Measurements from ENCODE around the gene DRD4.
"Not testable (repeated sequence)": the region's sequence is repeated elsewhere in the genome, so short reads cannot be mapped to it uniquely, and the experiment has no call there.

The DRD4 gene

DNA sequence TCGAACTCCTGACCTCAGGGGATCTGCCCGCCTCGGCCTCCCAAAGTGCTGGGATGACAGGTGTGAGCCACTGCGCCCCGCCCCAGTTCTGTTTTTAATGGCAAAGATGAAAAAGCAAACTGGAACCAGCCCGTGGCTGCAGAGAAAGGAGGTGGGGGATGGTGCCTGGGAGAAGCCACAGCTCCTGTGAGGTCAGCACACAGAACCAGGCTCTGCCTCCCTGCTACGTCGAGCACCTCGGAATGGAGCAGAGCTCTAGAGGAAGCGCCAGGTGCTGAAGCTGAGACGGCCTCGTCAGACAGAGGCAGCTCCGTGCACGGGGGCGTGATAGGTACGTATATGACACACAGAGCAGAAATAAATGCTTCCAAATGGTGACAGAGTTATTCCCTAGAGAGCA, 8.5 kb downstream of the DRD4 start:
- no peak for DNase-seq

DNA sequence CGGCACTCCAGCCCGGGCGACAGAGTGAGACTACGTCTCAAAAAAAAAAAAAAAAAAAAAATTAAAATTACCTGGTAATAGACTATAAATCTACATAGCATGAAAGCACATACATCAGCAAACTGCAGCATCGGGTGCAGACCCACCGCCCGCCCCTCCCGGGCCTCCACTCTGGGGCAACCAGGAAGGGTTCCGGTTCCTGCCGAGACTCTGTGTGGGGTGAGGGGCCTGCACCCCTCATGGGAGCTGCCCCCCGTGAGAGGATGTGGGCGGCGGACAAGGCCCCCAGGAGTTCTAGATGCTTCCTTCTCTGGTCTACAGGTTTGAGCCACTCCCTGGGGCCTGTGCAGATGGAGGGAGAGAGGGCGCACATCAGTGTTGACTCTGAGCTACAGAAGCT, 9.1 kb downstream of the DRD4 start:
- DNase-seq, result no peak

DNA sequence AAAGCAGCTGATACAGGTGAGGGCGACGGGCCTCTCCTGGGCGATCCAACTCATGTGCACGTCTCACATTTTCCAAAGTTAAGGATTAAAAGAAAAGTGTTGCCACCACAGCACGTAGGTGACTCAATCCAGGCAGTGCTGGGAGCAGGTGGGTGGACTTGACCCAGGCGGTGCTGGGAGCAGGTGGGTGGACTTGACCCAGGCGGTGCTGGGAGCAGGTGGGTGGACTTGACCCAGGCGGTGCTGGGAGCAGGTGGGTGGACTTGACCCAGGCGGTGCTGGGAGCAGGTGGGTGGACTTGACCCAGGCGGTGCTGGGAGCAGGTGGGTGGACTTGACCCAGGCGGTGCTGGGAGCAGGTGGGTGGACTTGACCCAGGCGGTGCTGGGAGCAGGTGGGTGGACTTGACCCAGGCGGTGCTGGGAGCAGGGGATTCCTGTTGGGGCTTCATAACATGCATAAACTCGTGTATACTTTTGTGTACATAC, 10.6 kb downstream of the DRD4 start:
- DNase-seq, result not testable (repeated sequence)

GRCh38 chr11:650482-650881, 13.4 kb downstream of the DRD4 start:
- no peak for DNase-seq

GRCh38 chr11:653136-653535, 16.1 kb downstream of the DRD4 start:
- DNase-seq, result not testable (repeated sequence)

DNA sequence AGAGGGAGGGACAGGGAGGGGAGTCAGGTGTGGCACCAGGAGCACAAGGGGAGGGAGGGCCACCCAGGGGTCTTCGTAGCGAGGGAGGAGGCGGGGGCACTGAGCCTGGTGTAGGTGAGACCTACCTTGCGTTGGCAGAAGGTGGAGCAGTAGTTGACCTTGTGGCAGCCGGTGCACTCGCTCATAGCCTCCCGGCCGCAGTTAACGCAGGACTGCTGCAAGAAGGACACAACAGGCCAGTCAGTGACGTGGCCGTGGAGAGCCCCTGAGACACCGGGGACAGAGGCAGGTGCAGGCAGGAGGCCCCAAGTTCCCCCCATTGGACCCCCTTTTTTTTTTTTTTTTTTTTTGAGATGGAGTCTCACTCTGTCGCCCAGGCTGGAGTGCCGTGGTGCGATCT, 16.8 kb downstream of the DRD4 start:
- no peak for DNase-seq

DNA sequence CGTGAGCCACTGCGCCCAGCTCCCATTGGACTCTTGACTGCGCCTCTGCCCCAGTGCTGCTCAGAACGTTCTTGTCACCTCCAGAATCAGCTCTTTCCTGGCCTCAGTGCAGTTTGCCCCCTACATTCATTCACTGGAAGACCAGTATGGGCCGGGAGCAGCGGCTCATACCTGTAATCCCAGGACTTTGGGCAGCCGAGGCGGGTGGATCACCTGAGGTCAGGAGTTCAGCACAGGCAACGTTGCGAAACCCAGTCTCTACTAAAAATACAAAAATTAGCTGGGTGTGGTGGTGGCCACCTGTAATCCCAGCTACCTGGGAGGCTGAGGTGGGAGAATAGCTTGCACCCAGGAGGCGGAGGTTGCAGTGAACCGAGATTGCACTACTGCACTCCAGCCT, 17.4 kb downstream of the DRD4 start:
- not testable (repeated sequence) for DNase-seq

DNA sequence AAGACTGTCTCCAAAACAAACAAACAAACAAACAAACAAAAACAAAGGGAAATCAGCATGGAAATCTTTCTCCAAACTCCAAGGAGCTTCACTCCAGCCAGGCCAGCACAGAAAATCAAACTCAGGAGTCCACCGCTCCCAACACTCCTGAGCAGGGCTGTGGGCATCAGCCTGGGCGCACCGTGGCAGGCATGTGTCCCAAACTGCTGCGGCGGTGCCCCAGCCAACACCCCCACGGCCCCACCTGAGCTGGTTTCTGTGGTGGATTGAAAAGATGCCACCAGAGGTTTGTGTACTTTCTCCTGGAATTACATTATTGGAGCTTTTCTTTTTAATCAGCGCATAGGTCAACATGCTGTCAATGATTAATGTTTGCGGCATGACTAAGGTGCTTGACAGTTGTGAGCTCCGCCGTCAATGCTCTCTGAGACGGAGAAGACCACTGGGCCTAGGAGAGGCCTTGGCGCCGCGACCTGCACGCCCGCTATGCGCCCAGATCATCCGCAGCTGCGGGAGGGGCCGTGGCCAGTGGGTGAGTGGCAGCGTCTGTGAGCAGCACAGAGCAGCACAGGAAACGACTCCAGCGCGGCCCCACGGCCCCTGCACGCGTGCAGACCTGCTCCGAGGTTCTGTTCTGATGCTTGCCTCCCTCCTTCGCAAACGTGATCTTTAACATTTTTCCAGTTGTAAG, 18.1 kb downstream of the DRD4 start:
- no peak for DNase-seq

GRCh38 chr11:656426-656825, 19.4 kb downstream of the DRD4 start:
- DNase-seq, result no peak

DNA sequence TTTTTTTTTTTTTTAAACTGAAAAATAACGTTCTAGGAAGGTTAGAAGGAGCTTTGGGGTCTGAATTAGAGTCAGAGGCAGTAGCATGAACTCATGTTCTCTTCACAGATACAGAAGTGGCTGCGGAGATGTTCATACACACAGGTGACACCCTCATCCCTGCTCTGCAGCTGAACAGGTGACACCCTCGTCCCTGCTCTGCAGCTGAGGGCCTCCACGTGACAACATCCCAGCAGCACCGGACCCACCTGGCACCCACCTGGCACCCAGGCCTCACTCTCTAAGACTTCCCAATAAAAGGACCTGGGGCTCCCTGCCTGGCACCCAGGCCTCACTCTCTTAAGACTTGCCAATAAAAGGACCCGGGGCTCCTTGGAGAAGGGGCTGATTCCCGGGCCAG, 19.8 kb downstream of the DRD4 start:
- no peak for DNase-seq

- DNase-seq, result no peak
Observed at GRCh38 chr11:657691-658126, 20.6 kb downstream of the DRD4 start.

- no peak for DNase-seq
Observed at GRCh38 chr11:659532-660085, 22.5 kb downstream of the DRD4 start.

- no peak for DNase-seq
Observed at GRCh38 chr11:660281-660680, 23.2 kb downstream of the DRD4 start.

- DNase-seq, result no peak
Observed at GRCh38 chr11:660681-661444, 23.8 kb downstream of the DRD4 start.

DNA sequence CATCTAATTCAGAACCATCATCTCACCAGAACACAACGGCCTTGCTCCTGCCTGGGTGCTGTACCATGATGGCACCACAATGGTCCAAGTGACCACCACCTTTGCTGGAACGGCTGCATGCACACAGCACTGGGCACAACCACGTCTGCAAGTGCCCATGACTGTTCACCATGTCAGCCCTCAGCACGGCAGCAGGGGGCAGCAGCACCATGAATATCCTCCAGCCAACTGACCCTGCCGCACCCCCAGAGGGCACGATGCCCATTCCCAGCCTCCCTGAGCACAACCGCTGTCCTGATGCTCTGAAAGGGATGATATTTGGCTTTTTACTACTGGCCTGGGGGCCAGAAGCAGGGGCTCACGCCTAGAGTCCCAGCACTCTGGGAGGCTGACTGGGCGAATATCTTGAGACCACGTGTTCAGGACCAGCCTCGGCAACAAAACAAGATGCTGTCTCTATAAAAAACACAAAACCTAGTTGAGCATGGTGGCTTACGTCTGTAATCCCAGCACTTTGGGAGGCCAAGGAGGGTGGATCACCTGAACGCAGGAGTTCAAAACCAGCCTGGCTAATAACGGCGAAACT, 25.7 kb downstream of the DRD4 start:
- DNase-seq, result no peak

DNA sequence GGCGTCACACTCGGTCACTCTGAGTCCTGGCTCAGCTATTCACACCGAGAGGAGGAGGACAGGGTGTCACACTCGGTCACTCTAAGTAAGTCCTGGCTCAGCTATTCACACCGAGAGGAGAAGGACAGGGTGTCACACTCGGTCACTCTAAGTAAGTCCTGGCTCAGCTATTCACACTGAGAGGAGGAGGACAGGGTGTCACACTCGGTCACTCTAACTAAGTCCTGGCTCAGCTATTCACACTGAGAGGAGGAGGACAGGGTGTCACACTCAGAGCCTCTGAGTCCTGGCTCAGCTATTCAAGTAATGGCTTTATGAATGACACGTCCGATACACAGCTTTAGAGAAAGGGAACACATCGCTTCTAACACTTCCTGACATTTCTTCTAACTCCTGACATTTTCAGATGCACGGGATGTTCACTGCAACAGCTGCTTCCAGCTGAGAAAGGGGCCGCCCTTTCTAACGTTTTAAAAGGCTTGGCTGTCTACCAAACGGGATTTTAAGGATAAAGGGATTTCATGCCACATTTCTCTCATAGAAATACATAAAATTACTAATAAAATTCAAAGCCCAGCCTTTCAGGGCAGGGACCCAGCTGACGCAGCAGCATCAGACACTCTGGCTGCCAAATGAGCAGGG, 28.1 kb downstream of the DRD4 start:
- DNase-seq, result no peak

DNA sequence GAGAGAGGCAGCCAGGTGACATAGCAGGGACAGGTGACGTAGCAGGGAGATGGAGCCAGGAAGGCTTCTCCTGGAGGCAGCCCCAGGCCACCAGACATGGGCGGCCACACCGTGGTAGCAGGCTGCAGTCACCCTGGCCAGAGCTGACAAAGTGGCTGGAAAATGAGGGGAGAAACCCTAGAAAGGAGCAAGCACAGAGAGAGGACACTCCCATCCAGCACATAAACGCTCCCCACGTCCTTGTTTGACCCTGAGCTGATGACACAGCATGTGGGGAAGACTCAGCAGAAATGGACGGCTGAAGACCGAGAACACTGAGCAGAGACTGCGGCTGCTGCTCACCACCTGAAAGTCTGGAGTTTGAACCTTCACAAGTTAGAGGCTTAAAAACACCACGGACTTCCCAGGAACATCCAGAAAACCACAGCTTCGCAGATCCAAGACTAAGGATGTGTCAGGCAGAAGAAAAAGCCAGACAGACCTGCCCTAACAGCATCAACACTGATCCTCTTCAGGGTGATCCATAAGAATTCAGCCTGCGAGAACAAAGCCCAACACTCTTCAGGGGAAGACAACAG, 28.7 kb downstream of the DRD4 start:
- DNase-seq, result no peak

GRCh38 chr11:673866-674265, 36.8 kb downstream of the DRD4 start:
- no peak for DNase-seq

DNA sequence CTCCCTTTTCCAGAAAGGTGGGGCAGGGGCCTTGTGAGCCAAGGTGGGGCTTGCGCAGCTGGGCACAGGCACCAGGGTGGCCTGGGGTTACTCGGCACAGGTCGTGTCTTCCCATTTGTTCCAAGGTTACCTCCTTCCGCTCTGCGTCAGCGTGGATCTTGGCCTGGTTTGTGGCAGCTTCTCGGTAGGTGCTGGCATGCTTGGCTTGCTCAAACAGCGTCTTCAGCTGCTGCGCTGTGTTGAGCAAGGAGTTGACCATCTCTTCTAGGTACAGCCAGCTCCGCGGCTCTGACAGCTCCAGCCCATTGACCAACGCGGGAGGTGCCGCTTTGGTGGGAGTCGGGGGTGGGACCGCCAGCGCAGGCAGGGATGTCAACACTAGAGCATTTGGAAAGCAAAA, 37.3 kb downstream of the DRD4 start:
- DNase-seq, result no peak

DNA sequence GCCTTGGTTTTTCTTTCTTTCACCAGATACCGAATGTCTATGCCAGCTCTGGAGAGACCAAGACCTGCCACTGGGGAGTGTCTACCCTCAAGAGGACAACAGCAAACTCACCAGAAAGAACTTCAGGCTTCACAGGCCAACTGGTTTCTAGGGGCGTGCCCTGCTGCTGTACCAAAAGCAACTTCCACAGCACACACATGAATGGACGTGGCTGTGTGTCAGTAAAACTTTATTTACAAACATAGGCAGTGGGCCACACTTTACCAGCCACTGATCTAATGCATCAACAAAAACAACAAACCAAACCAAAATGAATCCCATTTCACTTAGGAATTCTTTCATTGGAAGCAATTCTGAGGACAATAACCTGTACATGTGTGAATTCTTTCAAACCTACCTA, 41.2 kb downstream of the DRD4 start:
- no peak for DNase-seq

- no peak for DNase-seq
Observed at GRCh38 chr11:679271-680207, 42.5 kb downstream of the DRD4 start.

- no peak for DNase-seq
Observed at GRCh38 chr11:680476-680875, 43.4 kb downstream of the DRD4 start.
